DMS53 treated with DMSO at 0.1 percent for 48 hours (cell line): ENCODE data around the gene HTR2B.
"Not testable (repeated sequence)": the region's sequence is repeated elsewhere in the genome, so short reads cannot be mapped to it uniquely, and the experiment has no call there.

Experiments
- DNase-seq: peaks from one replicate; lab custom pipeline; 2025; ENCODE audit not compliant: unreplicated experiment; lab: John Stamatoyannopoulos, UW

Gene HTR2B

GRCh38 chr2:231124838-231125568 is at the start of gene HTR2B:
TSS of gene HTR2B (minus strand) at chr2:231125042. CDS start at chr2:231123764, 1,278 bp downstream.
- DNase-seq = no peak

- DNase-seq = no peak
These were observed 49.4 kb upstream of the HTR2B start for GRCh38 chr2:231174211-231174651.

DNA sequence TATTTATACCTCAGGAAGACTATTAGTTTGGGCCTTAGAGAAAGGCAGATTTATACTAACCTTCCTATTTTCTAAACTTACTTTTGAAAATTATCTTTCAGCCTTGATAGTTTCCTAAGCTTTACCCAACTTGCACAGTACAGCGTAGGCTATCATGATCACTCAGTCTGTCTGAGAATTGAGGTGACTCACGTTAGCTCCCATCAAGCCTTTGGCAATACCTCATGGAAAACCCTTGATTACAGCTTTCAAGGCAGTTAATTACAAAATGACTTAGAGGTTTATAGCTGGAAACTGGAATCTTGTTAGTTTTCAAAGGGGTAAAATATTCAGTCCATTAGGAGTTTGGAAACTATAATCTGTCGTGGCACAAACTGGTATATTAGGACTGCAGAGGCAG is 47.2 kb upstream of the HTR2B start:
- no peak for DNase-seq

GRCh38 chr2:231170055-231170454 is 45.2 kb upstream of the HTR2B start:
- no peak for DNase-seq

GRCh38 chr2:231169488-231169887 is 44.6 kb upstream of the HTR2B start:
- DNase-seq = no peak

GRCh38 chr2:231168460-231169139 is 43.8 kb upstream of the HTR2B start:
- DNase-seq = no peak

DNA sequence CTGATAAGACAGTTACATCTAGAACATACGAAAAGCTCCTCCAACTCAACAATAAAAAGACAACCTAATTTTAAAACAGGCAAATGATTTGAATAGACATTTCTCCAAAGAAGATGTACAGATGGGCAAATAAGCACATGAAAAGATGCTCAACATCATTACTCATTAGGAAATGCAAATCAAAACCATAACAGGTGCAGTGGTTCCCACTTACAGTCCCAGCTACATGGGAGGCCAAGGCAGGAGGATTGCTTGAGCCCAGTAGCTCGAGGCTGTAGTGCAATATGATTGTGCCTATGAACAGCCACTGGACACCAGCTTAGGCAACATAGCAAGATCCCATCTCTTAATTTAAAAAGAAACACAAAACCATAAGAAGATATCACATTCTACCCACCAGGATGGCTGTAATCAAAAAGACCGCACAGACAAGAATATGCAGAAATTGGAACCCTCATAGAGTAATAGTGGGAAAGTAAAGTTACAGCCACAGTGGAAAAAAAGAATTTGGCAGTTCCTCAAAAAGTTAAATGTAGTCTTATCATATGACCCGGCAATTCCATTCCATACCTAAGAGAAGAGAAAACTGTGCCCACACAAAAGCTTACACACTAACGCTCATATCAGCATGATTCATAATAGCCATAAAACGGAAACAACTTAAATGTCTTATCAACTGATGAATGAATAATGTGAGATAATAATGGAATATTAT is 43.1 kb upstream of the HTR2B start:
- DNase-seq = no peak

- DNase-seq = no peak
These were observed 38.7 kb upstream of the HTR2B start for GRCh38 chr2:231163414-231164095.

GRCh38 chr2:231163011-231163410 is 38.2 kb upstream of the HTR2B start:
- no peak for DNase-seq

DNA sequence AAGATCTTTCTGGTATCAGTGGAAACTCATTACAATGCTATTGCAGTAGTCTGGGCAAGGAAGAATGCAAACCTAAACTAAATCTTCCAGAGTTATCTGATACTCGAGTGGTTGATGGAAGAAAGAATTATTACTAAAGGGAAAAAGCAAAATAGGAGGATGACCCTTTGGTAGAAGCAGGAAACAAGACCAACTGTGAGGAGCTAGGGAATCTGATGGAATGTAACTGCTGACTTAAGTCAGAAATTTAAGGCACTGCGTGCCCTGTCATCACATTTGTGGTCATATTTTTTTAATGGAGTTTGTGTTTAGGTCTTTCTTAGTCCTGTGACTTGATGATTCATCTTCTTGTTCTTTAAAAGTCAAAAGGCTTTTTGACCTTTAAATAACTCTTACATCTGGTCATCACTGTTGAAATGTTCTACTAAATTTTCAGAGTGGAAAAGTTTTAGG is 37.1 kb upstream of the HTR2B start:
- DNase-seq = no peak

GRCh38 chr2:231161252-231161839 is 36.5 kb upstream of the HTR2B start:
- DNase-seq = no peak

GRCh38 chr2:231160701-231161100 is 35.9 kb upstream of the HTR2B start:
- DNase-seq = no peak

DNA sequence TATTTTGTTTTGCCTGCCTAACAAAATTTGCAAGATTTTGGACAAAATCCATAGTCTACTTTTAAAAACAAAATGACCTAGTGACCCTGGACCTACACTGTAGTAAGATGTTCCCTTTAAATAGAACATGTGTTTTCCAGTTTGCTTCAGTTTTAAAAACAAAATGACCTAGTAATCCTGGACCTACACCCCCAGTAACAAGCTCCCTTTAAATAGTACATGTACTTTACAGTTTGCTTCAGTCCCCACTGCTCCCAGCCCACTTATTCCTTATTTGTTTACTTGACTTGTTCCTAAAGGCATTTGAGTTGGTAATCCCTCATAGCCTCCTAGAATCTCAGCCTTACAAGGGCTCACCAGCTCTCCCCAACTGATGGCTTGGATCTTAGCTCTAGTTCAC is 34.5 kb upstream of the HTR2B start:
- no peak for DNase-seq

- DNase-seq = no peak
These were observed 28.1 kb upstream of the HTR2B start for GRCh38 chr2:231152800-231153557.

DNA sequence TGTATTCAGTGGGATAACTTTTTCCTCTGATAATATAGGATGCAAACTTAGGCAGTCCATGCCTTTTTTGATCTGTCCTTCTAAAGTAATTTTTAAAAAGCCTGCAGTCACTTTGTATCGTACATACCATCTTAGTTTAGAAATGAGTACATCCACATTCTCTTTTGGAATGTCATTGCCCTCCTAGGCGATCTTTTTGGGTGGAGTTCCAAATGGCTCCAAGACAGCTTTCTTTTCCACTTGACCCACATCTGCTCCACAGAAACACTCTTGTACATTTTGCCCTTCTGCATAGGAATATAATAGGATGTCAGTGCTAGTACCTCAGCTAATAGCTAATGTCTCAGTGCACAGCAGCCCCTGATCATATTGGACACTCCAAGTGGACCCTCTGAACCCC is 21.8 kb upstream of the HTR2B start:
- no peak for DNase-seq

- peak; percentile 63 for DNase-seq
These were observed 20.1 kb upstream of the HTR2B start for GRCh38 chr2:231144896-231145295.

- DNase-seq = not testable (repeated sequence)
These were observed 16.0 kb upstream of the HTR2B start for GRCh38 chr2:231140808-231141207.

DNA sequence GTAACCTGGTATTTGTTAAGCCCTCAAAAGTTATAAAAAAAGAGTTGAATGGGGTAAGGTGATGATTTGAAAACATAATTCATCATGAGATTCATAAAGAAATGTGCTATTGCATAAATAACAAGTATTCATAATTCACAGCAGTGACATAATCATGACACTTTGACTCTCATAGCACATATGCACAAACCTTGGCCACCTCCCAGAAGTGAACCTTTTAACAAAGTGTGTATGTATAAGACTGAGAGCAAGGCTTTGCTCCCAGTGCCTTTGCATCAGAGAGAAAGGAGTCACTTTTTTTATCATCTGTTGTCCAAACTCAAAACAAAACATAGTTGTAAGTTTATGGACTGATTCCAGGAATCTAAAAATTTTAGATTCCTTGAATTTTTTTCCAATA is 15.0 kb upstream of the HTR2B start:
- DNase-seq = no peak

- DNase-seq = no peak
These were observed 13.9 kb upstream of the HTR2B start for GRCh38 chr2:231138699-231139098.
